Upper lobe of right lung (tissue), 1 donor: Measurements from ENCODE around the gene NR2C2. TPM values are rescaled to one million over a fixed set of nuclear protein-coding genes. Genes with fewer than 3 reads are reported as not detected.
A peak's percentile ranks its signal among the peaks of the same experiment; 100 is the strongest.

Experiments
- ATAC-seq: fragments of 200-7000 bp; cut with Tn5 transposase; one replicate; pipeline ENCODE4 v1.9.1; 2020; ENCODE audit warnings: mild to moderate bottlenecking, moderate library complexity
- DNase-seq: peaks from one replicate; pipeline ENCODE4 v3.0.0-alpha.2; 2020
- H3K27ac ChIP-seq: fragments of 200-600 bp; one replicate; pipeline ENCODE4 v1.8.0; 2022
- H3K27me3 ChIP-seq: fragments of 200-600 bp; one replicate; pipeline ENCODE4 v1.8.0; 2022; ENCODE audit warnings: mild to moderate bottlenecking
- H3K36me3 ChIP-seq: fragments of 200-600 bp; one replicate; pipeline ENCODE4 v1.8.0; 2022
- H3K4me1 ChIP-seq: fragments of 200-600 bp; one replicate; pipeline ENCODE4 v1.8.0; 2022
- H3K4me3 ChIP-seq: fragments of 200-600 bp; one replicate; pipeline ENCODE4 v1.8.0; 2022; ENCODE audit warnings: mild to moderate bottlenecking
- H3K9me3 ChIP-seq: fragments of 200-600 bp; one replicate; pipeline ENCODE4 v1.8.0; 2022
- CTCF ChIP-seq: fragments of 200-600 bp; IDR thresholded peaks from one replicate; pipeline ENCODE4 v1.8.0; 2022; ENCODE audit warnings: antibody characterized with exemption
- intact Hi-C: fragments of 100-400 bp; cut with DNase I; formaldehyde crosslinking; loops from one replicate; pipeline ENCODE4 v1.11.0; 2022
- total RNA-seq: library from RNA; stranded (reverse); fragmentation: NEBNext Ultra II Directional; extraction: Animal tissue kit (Norgen Biotek cat#: 25700); gene quantifications from one replicate; pipeline ENCODE4 v1.2.1, GENCODE V29; 2021
- donor health status: DM: no; HTN: yes; CAD: no; lungs with severe emphysema.

NR2C2 gene
- total RNA-seq, 1 donor from 2014 or later = 52.5 TPM

DNA sequence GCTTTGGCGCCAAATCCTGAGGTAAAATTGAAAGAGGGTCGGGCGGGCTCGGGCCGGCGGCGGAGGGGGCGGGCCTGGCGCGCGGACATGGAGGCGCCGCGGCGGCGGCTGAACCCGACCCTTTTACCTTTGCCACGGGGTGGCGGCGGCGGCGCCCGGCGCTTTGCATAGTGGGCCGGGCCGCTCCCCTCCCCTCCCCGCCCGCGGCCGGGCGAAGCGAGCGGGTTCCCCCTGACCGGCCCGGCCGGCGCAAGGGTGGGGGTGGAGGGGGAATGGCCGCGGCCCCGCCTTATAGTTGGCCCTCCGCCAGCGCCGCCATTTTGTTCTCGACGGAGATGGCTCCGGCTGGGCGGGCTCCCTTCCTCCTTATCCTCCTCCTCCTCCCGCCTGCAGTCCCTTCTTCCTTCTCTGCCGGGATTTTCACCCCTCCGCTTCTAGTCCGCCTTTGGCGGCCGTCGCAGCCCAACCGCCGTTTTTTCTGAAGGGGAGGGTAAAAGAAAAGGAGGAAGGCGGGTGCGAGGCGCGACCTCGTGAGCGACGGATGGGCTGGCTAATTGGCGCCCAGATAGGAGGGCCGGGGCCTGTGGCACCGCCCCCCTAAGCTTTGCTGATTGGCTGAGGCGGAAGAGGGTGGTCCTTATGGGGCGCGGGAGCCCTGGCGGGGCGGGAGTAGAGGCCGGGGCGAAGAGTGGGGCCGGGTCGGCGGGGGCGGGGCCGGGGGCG, 664 bp downstream of the NR2C2 start:
- Histone ChIP-seq H3K27ac (peak overlapping the region; percentile 99), H3K9me3 (no peaks in the 10 kb centered on the region), H3K36me3 (peaks cover 27% of the 10 kb centered on the region), H3K27me3 (no peaks in the 10 kb centered on the region), H3K4me3 (peak overlapping the region; percentile 81), H3K4me1 (peaks cover 19% of the 10 kb centered on the region)
- peak; percentile 95 for ATAC-seq
- no peak for TF ChIP-seq CTCF
- DNase-seq = peak; percentile 98
- intact Hi-C loops = no loop called here

DNA sequence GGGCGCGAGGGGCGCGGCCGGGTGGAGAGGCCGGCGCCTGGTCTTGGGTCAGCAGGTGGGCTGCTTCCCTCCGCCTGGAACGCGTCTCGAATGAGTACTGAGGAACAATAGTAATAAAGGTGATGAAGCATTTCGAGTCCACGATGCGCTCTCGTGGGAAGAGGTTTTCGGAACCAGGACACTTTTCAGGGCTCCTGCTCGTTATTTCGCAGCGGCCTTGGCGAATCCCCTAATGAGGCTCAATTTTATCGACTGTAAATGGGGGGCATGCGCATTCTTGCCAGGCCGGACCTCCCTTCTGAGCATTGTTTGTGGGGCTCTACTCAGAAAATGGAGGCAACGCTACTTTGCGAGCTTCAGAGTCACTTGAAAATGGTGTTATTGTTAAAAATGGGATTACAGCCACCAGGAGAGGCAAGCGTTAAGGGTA, 1.2 kb downstream of the NR2C2 start:
- intact Hi-C loops = no loop called here

GRCh38 chr3:14949126-14949525, 1.7 kb downstream of the NR2C2 start:
- ATAC-seq (no peak), DNase-seq (no peak)
- Histone ChIP-seq H3K27me3 (no peaks in the 10 kb centered on the region), H3K27ac (peak overlapping the region; percentile 99), H3K9me3 (no peaks in the 10 kb centered on the region), H3K36me3 (peaks cover 17% of the 10 kb centered on the region), H3K4me1 (peaks cover 19% of the 10 kb centered on the region), H3K4me3 (peak overlapping the region; percentile 81)
- intact Hi-C loops = no loop called here
- no peak for TF ChIP-seq CTCF

More for the DNA sequence above, 1.2 kb downstream of the NR2C2 start:
- no peak for TF ChIP-seq CTCF
- DNase-seq (no peak), ATAC-seq (no peak)
- no peaks in the 10 kb centered on the region for H3K27me3 ChIP-seq
- no peaks in the 10 kb centered on the region for H3K9me3 ChIP-seq
- peaks cover 22% of the 10 kb centered on the region for H3K36me3 ChIP-seq
- peak overlapping the region; percentile 81 for H3K4me3 ChIP-seq
- H3K4me1 ChIP-seq = peaks cover 19% of the 10 kb centered on the region
- peak overlapping the region; percentile 99 for H3K27ac ChIP-seq

- no peak for DNase-seq
- no peak overlapping the region for H3K4me3 ChIP-seq
- H3K9me3 ChIP-seq = no peaks in the 10 kb centered on the region
- no peak overlapping the region for H3K27ac ChIP-seq
- intact Hi-C loops = no loop called here
- no peak for ATAC-seq
- H3K36me3 ChIP-seq = peaks cover 5% of the 10 kb centered on the region
- no peaks in the 10 kb centered on the region for H3K27me3 ChIP-seq
- H3K4me1 ChIP-seq = peaks cover 19% of the 10 kb centered on the region
- no peak for TF ChIP-seq CTCF
Measured at GRCh38 chr3:14950274-14950673, 2.9 kb downstream of the NR2C2 start.

DNA sequence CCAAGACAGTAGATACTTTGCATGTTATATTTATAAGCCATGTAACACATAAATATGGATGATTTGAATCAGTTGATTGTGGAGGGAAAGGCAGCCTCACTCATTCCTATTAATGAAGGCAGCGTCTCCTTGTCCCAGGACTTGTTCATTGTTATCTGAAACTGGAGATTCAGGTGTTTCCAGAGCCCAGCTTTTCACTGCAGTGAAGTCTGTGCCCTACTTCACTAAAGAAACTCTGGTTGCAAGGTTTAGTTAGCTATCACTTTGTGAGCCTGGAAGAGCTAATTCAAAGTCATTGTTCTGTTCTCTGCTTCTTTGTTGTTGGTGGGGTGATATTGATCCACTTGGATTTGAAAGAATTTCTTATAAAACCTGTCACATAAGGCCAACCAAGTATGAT, 9.8 kb downstream of the NR2C2 start:
- Histone ChIP-seq H3K36me3 (peaks cover 2% of the 10 kb centered on the region), H3K27me3 (no peaks in the 10 kb centered on the region), H3K27ac (no peak overlapping the region), H3K4me3 (no peak overlapping the region), H3K4me1 (peaks cover 17% of the 10 kb centered on the region), H3K9me3 (no peaks in the 10 kb centered on the region)
- intact Hi-C loops = no loop called here
- TF ChIP-seq CTCF = no peak
- DNase-seq = no peak
- ATAC-seq = no peak
